Brain microvascular endothelial cell (primary cell): ENCODE measurements around the gene LSAMP.
"Not testable (repeated sequence)": the region's sequence is repeated elsewhere in the genome, so short reads cannot be mapped to it uniquely, and the experiment has no call there.

Experiments used
- DNase-seq: peaks from one replicate; pipeline ENCODE4 v3.0.0-alpha.2; 2020
- H3K27ac ChIP-seq: fragments of 250-450 bp; sonication (Bioruptor Pico); 2 replicates; pipeline ENCODE4 v1.5.1; 2020; ENCODE audit warnings: mild to moderate bottlenecking, moderate library complexity
- H3K27me3 ChIP-seq: fragments of 250-450 bp; sonication (Bioruptor Pico); replicated peaks from 2 replicates; pipeline ENCODE4 v1.5.1; 2020; ENCODE audit warnings: mild to moderate bottlenecking
- H3K36me3 ChIP-seq: fragments of 250-450 bp; sonication (Bioruptor Pico); replicated peaks from 2 replicates; pipeline ENCODE4 v1.5.1; 2020; ENCODE audit warnings: mild to moderate bottlenecking
- H3K4me3 ChIP-seq: 2 replicates; pipeline ENCODE4 v1.5.1; 2011; ENCODE audit warnings: low read depth, mild to moderate bottlenecking, control low read depth, low read length, moderate library complexity
- in situ Hi-C: cut with HindIII; loops from 2 replicates; pipeline ENCODE4 v1.10.0; 2017; ENCODE audit warnings: low sequenced_read_pairs, low pct_ligation_motif_present
- TF ChIP-seq, protein P1 (sequence below): IDR thresholded peaks from 2 replicates; pipeline ENCODE4 v1.5.1; 2011; ENCODE audit warnings: low read depth, mild to moderate bottlenecking, moderate library complexity, low read length, control low read depth, inconsistent platforms; ENCODE audit errors: missing control alignments

The LSAMP gene

DNA sequence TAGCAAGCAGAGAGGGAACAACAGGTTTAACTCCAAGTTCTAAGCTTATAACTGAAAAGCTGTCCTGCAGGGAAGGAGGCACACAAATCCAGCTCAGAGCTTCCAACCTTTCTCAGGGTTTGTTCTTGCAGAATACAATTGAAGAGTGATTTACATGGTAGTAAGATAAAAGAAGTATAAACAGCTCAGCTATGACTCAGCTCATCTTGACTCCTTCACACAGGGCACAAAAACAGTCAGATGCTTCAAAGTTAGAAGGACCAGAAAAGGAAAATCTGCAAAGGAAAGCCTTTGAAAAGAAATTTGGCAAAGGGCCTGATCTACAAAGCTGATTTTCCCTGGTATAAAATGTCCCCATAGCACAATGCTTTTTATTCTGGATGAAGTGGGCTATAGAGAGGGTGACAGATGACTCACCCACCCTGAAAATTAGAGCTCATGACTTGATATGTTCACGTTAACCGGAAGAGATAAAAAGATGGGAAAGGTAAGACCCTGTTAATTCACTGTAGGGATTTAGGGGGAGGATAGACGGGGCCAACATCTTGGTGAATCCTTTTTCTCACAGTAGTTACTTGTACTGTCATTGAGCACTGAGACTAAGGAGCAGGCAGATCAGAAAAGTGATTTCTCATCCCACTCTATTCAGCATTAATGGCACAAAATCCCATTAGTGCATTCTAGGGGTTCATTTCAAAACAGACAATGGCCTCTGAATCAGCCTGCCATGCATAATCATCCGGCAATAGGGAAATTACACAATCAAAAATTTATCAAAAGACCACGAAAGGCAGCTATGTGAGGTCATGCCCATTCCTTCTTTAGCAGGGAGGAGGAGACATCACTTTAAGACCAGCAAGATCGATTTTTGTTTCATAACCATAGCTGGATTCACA is 678.5 kb downstream of the LSAMP start:
- TF ChIP-seq, protein P1, sequence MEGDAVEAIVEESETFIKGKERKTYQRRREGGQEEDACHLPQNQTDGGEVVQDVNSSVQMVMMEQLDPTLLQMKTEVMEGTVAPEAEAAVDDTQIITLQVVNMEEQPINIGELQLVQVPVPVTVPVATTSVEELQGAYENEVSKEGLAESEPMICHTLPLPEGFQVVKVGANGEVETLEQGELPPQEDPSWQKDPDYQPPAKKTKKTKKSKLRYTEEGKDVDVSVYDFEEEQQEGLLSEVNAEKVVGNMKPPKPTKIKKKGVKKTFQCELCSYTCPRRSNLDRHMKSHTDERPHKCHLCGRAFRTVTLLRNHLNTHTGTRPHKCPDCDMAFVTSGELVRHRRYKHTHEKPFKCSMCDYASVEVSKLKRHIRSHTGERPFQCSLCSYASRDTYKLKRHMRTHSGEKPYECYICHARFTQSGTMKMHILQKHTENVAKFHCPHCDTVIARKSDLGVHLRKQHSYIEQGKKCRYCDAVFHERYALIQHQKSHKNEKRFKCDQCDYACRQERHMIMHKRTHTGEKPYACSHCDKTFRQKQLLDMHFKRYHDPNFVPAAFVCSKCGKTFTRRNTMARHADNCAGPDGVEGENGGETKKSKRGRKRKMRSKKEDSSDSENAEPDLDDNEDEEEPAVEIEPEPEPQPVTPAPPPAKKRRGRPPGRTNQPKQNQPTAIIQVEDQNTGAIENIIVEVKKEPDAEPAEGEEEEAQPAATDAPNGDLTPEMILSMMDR = no peak
- Histone ChIP-seq H3K4me3 (no peak overlapping the region), H3K27ac (peak overlapping the region; percentile 45), H3K27me3 (no peaks in the 10 kb centered on the region), H3K36me3 (no peaks in the 10 kb centered on the region)
- in situ Hi-C loops = no loop called here
- DNase-seq = peak; percentile 49

DNA sequence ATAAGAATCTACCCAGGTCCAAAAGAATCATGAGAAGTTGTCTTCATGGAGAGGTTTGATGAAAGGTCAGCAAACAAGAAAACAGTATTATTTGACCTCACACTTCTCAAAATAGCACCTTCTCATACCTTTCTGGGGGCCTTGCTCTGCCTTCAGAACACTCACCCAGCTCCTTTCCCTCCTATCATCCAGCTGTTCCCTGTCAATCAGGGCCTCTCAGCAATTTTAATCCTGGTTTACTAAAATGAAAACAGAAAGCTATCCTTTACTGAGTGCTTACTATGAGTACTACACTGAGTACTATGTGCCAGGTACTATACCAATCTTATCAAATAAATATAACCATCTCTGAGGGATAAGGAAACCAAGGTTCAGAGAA is 683.4 kb downstream of the LSAMP start:
- H3K36me3 ChIP-seq = no peaks in the 10 kb centered on the region
- in situ Hi-C loops = no loop called here
- no peaks in the 10 kb centered on the region for H3K27me3 ChIP-seq
- DNase-seq = no peak
- no peak overlapping the region for H3K27ac ChIP-seq
- TF ChIP-seq, protein P1 = no peak
- H3K4me3 ChIP-seq = no peak overlapping the region

DNA sequence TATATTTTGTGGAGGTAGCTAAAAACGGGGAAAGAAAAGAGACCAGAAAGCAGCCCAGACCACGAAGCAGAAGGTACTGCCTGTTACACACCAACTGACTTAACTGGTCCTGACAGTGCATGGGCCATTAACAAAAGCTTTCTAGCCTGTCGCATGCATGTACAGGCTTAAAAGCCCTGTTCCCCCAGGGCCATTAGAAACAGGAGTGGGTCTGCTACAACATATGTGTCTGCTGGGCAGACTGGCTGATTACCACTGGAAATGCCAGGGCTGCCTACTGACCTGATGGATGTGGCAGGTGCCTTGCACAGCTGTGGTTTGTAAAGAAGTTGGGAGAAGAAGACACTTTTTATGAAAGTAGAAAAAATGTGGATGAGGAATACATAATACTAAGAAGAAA is 684.6 kb downstream of the LSAMP start:
- DNase-seq = no peak
- H3K27ac ChIP-seq = no peak overlapping the region
- in situ Hi-C loops = no loop called here
- no peak overlapping the region for H3K4me3 ChIP-seq
- no peaks in the 10 kb centered on the region for H3K36me3 ChIP-seq
- TF ChIP-seq, protein P1 = no peak
- H3K27me3 ChIP-seq = no peaks in the 10 kb centered on the region

DNA sequence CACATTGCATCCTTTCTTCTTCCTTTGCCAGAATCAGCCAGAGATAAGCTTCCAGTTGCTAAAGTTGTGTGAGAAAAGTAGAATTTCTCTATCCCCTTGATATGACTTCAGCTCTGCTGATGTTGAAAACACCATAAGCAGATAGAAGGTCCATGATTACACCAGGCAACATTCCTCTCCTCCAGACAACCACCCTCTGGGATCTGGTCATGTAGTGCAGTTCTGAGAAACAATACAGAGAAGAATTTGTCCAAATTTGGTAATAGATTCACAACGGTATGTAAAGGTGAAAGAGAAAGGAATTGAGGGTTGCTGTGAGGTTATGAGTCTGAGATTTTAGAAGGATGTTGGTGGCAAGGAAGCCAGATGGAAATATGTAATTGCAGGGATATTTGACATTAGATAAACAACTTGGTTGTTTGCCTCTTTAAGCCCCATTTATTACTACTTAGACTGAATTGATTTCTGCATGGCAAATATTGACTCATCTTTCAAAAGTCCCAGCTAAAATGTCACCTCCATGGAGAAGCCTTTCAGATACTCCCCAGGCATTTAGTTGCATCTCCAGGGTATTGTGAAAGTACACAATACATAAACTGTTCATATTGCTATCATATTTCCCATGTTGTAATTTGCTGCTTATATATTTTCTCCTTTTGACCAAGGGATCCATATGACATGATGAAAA is 687.1 kb downstream of the LSAMP start:
- Histone ChIP-seq H3K27me3 (no peaks in the 10 kb centered on the region), H3K36me3 (no peaks in the 10 kb centered on the region), H3K4me3 (no peak overlapping the region), H3K27ac (no peak overlapping the region)
- peak; percentile 2 for DNase-seq
- in situ Hi-C loops = no loop called here
- TF ChIP-seq, protein P1 = no peak

DNA sequence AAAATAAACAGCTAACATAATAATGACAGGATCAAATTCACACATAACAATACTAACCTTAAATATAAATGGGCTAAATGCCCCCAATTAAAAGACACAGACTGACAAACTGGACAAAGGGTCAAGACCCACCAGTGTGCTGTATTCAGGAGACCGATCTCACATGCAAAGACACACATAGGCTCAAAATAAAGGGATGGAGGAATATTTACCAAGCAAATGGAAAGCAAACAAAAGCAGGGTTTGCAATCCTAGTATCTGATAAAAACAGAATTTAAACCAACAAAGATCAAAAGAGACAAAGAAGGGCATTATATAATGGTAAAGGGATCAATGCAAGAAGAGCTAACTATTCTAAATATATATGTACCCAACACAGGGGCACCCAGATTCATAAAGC is 692.3 kb downstream of the LSAMP start:
- in situ Hi-C loops, H3K36me3 ChIP-seq, H3K27me3 ChIP-seq, H3K4me3 ChIP-seq, H3K27ac ChIP-seq, DNase-seq: not testable (repeated sequence)
